ENCODE measurements around the gene PCDHAC1. TPM values are rescaled to one million over a fixed set of nuclear protein-coding genes. Genes with fewer than 3 reads are reported as not detected.

Gene PCDHAC1
- polyA plus RNA-seq, 4 donors, result 0.10 to 0.27 TPM; not detected in 2

GRCh38 chr5:140978260-140978659 lies 52.2 kb downstream of the PCDHAC1 start:
- no peak for FAIRE-seq
- Histone ChIP-seq H3K4me1 (ENCODE audit: control insufficient read depth in 3 of 3, insufficient read depth in 2 of 3, low read depth in 1 of 3, low read length in 2 of 3) (no peaks in the 10 kb centered on the region), H3K36me3 (ENCODE audit: control insufficient read depth in 3 of 3, insufficient read depth in 2 of 3, low read depth in 1 of 3, low read length in 3 of 3) (no peaks in the 10 kb centered on the region), H3K4me3 (ENCODE audit: low read depth in 1 of 3, low read length in 3 of 3) (no peak overlapping the region), H3K27me3 (ENCODE audit: control insufficient read depth in 3 of 3, insufficient read depth in 3 of 3, low read length in 3 of 3) (no peaks in the 10 kb centered on the region), H3K27ac (ENCODE audit: low read depth in 1 of 3, low read length in 2 of 3) (no peak overlapping the region), H3K9me3 (ENCODE audit: control insufficient read depth in 2 of 2, insufficient read depth in 1 of 2, low read depth in 1 of 2, low read length in 1 of 2) (no peaks in the 10 kb centered on the region)
- 49 to 56% (median 51%) methylated on average over 2 of the region's 2 CpGs for WGBS, 3 donors
- DNase-seq, result no peak

- Histone ChIP-seq H3K4me3 (ENCODE audit: low read depth in 1 of 3, low read length in 3 of 3) (no peak overlapping the region), H3K36me3 (ENCODE audit: control insufficient read depth in 3 of 3, insufficient read depth in 2 of 3, low read depth in 1 of 3, low read length in 3 of 3) (no peaks in the 10 kb centered on the region), H3K4me1 (ENCODE audit: control insufficient read depth in 3 of 3, insufficient read depth in 2 of 3, low read depth in 1 of 3, low read length in 2 of 3) (no peaks in the 10 kb centered on the region), H3K27me3 (ENCODE audit: control insufficient read depth in 3 of 3, insufficient read depth in 3 of 3, low read length in 3 of 3) (no peaks in the 10 kb centered on the region), H3K9me3 (ENCODE audit: control insufficient read depth in 2 of 2, insufficient read depth in 1 of 2, low read depth in 1 of 2, low read length in 1 of 2) (no peaks in the 10 kb centered on the region), H3K27ac (ENCODE audit: low read depth in 1 of 3, low read length in 2 of 3) (no peak overlapping the region)
- no peak for DNase-seq
- FAIRE-seq, result no peak
- 84 to 92% (median 90%) methylated on average over 1 of the region's 1 CpG for WGBS, 3 donors
Measured at GRCh38 chr5:140978983-140979382, 52.9 kb downstream of the PCDHAC1 start.

Other genes with a start within 250 kb of the PCDHAC1 start
- 10 to 100 TPM; 35.3 to 47.0 (median 40.7) TPM for gene HARS1, start 234.9 kb upstream of the PCDHAC1 start, polyA plus RNA-seq
- 10 to 100 TPM; 21.8 to 38.0 (median 23.2) TPM for gene HARS2, start 234.8 kb upstream of the PCDHAC1 start, polyA plus RNA-seq
- 10 to 100 TPM; 50.3 to 79.2 (median 61.8) TPM for gene ZMAT2, start 225.9 kb upstream of the PCDHAC1 start, polyA plus RNA-seq
- under 1 TPM in 2 of 4 donors, not detected in 2; 0.06 to 0.43 TPM for gene PCDHA1, start 140.2 kb upstream of the PCDHAC1 start, polyA plus RNA-seq
- under 1 TPM in 2 of 4 donors, not detected in 2; 0.06 to 0.07 TPM for gene PCDHA2, start 131.4 kb upstream of the PCDHAC1 start, polyA plus RNA-seq
- gene PCDHA3, start 125.2 kb upstream of the PCDHAC1 start, polyA plus RNA-seq, result under 1 TPM in 2 of 4 donors, not detected in 2; 0.10 to 0.28 TPM
- under 1 TPM in 2 of 4 donors, not detected in 2; 0.19 to 0.57 TPM for gene PCDHA4, start 119.2 kb upstream of the PCDHAC1 start, polyA plus RNA-seq
- under 1 TPM in 2 of 4 donors, not detected in 2; 0.07 to 0.19 TPM for gene PCDHA5, start 104.7 kb upstream of the PCDHAC1 start, polyA plus RNA-seq
- gene PCDHA6, start 98.3 kb upstream of the PCDHAC1 start, polyA plus RNA-seq, result under 1 TPM in 2 of 4 donors, not detected in 2; 0.12 to 0.27 TPM
- under 1 TPM in 2 of 4 donors, not detected in 2; 0.06 to 0.07 TPM for gene PCDHA7, start 92.0 kb upstream of the PCDHAC1 start, polyA plus RNA-seq
- gene PCDHA8, start 85.1 kb upstream of the PCDHAC1 start, polyA plus RNA-seq, result under 1 TPM in 2 of 4 donors, not detected in 2; 0.04 to 0.06 TPM
- under 1 TPM in 2 of 4 donors, not detected in 2; 0.01 to 0.06 TPM for gene PCDHA9, start 77.9 kb upstream of the PCDHAC1 start, polyA plus RNA-seq
- gene PCDHA10, start 70.4 kb upstream of the PCDHAC1 start, polyA plus RNA-seq, result under 1 TPM in 2 of 4 donors, not detected in 2; 0.04 to 0.13 TPM
- gene PCDHA11, start 57.3 kb upstream of the PCDHAC1 start, polyA plus RNA-seq, result under 1 TPM in 2 of 4 donors, not detected in 2; 0.09 to 0.21 TPM
- gene PCDHA12, start 51.0 kb upstream of the PCDHAC1 start, polyA plus RNA-seq, result under 1 TPM in 2 of 4 donors, not detected in 2; 0.01 to 0.03 TPM
- under 1 TPM in 2 of 4 donors, not detected in 2; 0.03 to 0.06 TPM for gene PCDHA13, start 44.2 kb upstream of the PCDHAC1 start, polyA plus RNA-seq
- gene PCDHAC2, start 40.2 kb downstream of the PCDHAC1 start, polyA plus RNA-seq, result under 1 TPM in 2 of 4 donors, not detected in 2; 0.22 to 0.72 TPM
- gene PCDHB1, start 125.1 kb downstream of the PCDHAC1 start, polyA plus RNA-seq, result under 1 TPM in 2 of 4 donors, not detected in 2; 0.03 to 0.04 TPM
- under 1 TPM in 3 of 4 donors, not detected in 1; 0.27 to 0.98 (median 0.72) TPM for gene PCDHB2, start 168.3 kb downstream of the PCDHAC1 start, polyA plus RNA-seq
- under 1 TPM in 2 of 4 donors, not detected in 2; 0.31 to 0.68 TPM for gene PCDHB3, start 174.2 kb downstream of the PCDHAC1 start, polyA plus RNA-seq
- gene PCDHB4, start 195.5 kb downstream of the PCDHAC1 start, polyA plus RNA-seq, result under 1 TPM in 2 of 4 donors, not detected in 2; 0.64 to 0.96 TPM
- gene PCDHB5, start 208.9 kb downstream of the PCDHAC1 start, polyA plus RNA-seq, result under 1 TPM in 2 of 4 donors, not detected in 2; 0.91 to 0.99 TPM
- gene PCDHB6, start 223.8 kb downstream of the PCDHAC1 start, polyA plus RNA-seq, result under 1 TPM in 2 of 4 donors, not detected in 2; 0.13 to 0.52 TPM
- 1 to 10 TPM in 1 of 4 donors, under 1 TPM in 2, not detected in 1; 0.27 to 1.1 (median 0.36) TPM for gene PCDHB7, start 246.3 kb downstream of the PCDHAC1 start, polyA plus RNA-seq